Cardiac septum (tissue), 1 donor: ENCODE measurements around the gene NOG. TPM values are rescaled to one million over a fixed set of nuclear protein-coding genes. Genes with fewer than 3 reads are reported as not detected.

ENCODE experiments used
- DNase-seq: peaks from one replicate; pipeline ENCODE4 v3.0.0-alpha.2; 2020; ENCODE audit warnings: low spot score
- intact Hi-C: fragments of 100-400 bp; cut with DNase I; formaldehyde crosslinking; loops from one replicate; pipeline ENCODE4 v1.14.0; 2022
- long read RNA-seq: library from polyadenylated mRNA; unstranded; transcript quantifications from one replicate; pipeline ENCODE4 v2.0.0, GENCODE V29; 2021
- total RNA-seq: library from RNA; stranded (reverse); fragmentation: NEBNext Ultra II Directional; extraction: Animal tissue kit (Norgen Biotek cat#: 25700); gene quantifications from one replicate; pipeline ENCODE4 v1.2.1, GENCODE V29; 2021
- donor health status: DM: no; HTN: no; CAD: no.

The NOG gene
- not detected for total RNA-seq
- long read RNA-seq, result 0 reads

DNA sequence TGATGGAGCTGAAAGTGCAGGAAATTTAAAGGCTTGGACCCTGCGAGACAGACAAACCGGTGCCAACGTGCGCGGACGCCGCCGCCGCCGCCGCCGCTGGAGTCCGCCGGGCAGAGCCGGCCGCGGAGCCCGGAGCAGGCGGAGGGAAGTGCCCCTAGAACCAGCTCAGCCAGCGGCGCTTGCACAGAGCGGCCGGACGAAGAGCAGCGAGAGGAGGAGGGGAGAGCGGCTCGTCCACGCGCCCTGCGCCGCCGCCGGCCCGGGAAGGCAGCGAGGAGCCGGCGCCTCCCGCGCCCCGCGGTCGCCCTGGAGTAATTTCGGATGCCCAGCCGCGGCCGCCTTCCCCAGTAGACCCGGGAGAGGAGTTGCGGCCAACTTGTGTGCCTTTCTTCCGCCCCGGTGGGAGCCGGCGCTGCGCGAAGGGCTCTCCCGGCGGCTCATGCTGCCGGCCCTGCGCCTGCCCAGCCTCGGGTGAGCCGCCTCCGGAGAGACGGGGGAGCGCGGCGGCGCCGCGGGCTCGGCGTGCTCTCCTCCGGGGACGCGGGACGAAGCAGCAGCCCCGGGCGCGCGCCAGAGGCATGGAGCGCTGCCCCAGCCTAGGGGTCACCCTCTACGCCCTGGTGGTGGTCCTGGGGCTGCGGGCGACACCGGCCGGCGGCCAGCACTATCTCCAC lies at the start of gene NOG:
Gene NOG, plus strand, starts transcription at position 54 of the 674 bp plus-strand sequence. Its CDS starts 525 bp downstream, at position 579.
- intact Hi-C loops, result loop anchor here (10.0 kb wide), 1 partner anchor 749 kb away; no protein-coding TSS in a partner anchor
- no peak for DNase-seq

- intact Hi-C loops, result no loop called here
- DNase-seq, result no peak
Observed at GRCh38 chr17:56545106-56545505, 48.4 kb upstream of the NOG start.

DNA sequence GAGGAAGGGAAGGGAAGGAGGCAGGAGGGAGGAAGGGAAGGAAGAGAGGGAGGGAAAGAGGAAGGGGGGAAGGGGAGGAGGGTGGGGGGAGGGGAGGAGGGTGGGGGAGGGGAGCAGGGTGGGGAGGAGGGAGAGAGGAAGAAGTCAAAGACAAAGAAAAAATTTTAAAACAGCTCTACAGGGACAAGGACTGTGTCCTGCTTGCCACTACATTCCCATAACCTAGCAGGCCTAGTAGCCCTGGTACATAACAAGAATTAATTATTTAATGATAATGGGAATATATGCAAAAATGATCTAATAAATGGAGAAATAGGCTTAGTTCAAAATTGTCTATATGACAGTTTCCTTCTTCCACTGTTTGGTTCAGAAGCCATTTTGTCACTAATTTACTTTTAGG lies 47.6 kb upstream of the NOG start:
- DNase-seq, result no peak
- intact Hi-C loops, result no loop called here

DNA sequence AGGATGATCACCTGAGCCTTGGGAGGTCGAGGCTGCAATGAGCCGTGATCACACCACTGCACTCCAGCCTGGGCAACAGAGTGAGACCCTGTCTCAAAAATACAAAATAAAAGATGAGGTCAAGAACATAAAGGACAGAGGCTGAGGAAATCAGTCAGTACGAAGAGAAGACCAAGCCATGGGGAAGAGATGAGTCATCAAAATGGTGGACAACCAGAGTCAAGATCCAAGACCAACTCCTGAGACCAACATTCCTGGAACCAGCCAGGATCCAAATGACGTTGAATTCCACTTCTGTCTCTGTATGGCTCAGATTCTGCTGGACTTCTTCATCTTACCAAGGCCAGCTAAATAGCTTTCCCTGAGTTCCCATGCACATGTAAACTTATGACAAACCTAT lies 44.8 kb upstream of the NOG start:
- DNase-seq, result no peak
- intact Hi-C loops, result no loop called here

DNA sequence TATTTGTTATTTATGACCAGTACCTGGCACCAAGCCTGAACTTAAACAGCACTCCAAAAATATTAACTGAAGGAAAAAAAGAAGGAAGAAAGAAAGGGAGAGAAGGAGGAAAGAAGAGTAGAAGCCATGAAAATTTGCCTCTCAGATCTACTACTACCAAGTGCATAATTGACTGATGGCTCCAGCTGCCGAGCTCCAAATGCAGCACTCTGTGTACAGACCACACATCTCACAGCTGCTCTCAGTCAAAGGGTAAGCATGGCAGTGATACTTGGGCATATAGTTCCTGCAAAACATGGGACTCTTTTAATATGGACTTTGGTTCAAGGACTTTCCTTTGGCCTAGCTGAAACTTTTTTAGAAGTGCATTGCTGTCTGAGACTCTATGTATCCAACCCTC lies 44.0 kb upstream of the NOG start:
- intact Hi-C loops, result no loop called here

DNA sequence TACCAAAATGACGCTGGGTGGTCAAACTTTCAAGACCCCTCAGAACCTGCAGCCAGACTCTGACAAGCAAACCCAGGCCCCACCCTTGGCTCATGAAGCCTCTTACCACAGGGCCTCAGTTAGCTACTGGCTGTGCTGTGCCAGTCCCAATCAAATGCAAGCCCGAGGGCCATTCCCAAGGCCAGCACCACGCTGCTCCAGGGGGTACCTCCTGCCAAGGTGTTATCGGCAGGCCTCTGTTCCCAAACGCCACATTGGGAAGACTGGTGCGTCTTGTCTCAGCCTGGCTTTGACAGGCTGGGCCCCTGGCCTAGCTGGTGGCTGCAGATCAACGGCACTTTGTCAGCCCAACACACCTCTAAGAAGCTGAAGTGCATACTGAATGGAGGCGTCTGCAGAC lies 35.8 kb upstream of the NOG start:
- no peak for DNase-seq
- intact Hi-C loops, result no loop called here

More for the DNA sequence above, 44.0 kb upstream of the NOG start:
- DNase-seq, result no peak

DNA sequence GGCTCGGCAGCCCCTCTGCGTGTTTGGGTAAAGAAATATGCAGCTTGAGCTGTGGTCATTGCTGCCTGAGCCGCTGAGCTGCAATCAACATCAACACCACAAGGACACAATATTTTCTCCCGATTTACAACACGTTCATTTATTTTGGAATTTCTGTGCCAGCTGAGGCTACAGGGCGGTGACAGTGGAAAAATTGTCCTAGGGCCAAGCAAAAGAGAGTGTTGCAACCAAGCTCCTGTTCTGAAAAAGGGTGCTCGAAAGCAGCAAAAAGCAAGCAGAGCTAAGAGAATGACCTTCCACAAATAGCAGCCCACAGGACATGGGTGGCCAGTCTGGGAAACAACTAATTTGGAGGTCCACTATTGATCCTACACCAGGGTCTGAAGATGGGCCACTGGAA lies 35.4 kb upstream of the NOG start:
- no peak for DNase-seq
- intact Hi-C loops, result no loop called here

DNA sequence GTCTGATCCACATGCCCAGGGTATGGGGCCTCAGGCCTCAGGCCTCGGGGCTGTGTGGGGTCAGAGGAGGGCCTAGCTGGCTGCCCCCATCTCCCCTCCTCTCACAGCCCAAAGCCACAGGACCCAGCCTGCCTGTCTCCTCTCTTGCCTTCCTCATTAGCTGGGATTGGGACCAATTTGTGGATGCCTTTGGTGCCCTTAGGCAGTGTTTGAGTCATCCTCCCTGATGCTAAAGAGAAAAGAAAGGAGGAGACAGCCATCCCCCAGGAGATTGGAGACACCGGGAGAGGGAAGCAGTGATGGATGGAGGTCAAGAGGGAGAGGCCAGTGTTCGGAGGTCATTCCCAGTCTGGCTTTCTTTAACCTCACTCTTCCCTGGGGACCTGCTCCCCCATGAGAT lies 23.3 kb upstream of the NOG start:
- intact Hi-C loops, result no loop called here
- no peak for DNase-seq

DNA sequence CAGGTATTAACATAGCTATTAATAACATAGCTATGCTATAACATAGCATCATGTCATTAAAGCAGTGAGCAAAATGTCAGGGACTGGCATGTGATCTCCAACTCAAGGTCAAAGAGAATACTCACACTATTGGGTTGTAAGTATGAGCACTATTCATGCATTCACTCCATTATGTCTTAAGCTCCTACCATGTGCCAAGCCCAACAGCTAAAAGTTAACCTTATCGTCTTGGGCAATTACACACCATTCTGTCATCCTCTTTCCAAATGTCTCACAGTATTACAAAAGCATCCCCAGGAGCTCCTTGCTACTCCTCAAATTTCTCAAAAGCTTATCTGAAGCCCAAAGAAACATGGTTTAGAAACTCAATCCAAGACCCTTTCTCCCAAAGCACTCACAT lies 22.0 kb upstream of the NOG start:
- intact Hi-C loops, result no loop called here

DNA sequence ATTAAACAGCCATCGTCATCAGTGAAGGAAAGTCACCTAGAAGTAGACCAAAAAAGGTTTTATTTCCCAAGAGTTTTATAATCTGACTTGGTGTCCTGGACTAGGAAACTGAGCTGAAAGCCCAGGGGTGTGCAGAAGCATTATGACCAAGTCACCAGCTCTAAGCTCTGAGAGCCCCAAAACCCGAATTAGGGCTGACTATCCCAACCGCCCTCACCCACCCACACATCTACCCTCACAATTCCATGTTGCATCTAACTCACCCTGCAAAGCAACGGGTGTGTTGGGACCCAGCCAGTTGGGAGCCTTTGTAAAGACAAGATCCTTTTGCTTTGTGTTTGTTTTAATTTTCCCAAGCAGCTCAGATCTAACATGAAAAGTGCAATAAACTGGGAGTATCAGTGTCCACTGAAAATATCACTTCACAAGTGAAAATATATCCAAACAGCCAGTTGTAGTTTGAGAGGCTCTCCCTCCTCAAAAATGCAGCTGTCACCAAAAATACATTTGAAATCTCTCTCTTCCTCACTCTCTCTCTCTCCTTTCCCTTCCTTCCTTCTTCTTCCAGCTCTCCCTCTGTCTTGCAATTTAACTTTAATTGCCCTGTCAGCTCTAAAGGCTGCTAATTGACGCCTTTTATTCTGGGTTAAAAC lies 16.2 kb upstream of the NOG start:
- intact Hi-C loops, result no loop called here
- DNase-seq, result no peak

More for the DNA sequence above, 22.0 kb upstream of the NOG start:
- no peak for DNase-seq

DNA sequence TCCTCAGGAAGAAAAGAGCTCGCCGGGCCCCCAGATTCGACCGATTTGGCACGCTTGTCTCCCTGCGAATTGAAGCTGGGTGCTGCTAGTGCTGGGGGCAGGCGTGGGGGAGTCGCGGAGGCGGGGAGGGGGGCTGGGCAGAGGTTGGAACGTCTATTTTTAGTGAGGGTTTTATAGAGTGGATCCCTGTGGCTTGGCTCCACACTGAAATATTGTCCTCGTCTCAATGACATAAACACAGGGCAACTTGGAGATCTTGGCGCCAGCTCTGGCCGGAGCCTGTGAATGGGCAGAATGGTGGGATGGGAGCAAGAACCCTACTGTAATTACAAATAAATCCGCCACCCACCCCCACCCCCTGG lies 15.7 kb upstream of the NOG start:
- no peak for DNase-seq
- intact Hi-C loops, result no loop called here

DNA sequence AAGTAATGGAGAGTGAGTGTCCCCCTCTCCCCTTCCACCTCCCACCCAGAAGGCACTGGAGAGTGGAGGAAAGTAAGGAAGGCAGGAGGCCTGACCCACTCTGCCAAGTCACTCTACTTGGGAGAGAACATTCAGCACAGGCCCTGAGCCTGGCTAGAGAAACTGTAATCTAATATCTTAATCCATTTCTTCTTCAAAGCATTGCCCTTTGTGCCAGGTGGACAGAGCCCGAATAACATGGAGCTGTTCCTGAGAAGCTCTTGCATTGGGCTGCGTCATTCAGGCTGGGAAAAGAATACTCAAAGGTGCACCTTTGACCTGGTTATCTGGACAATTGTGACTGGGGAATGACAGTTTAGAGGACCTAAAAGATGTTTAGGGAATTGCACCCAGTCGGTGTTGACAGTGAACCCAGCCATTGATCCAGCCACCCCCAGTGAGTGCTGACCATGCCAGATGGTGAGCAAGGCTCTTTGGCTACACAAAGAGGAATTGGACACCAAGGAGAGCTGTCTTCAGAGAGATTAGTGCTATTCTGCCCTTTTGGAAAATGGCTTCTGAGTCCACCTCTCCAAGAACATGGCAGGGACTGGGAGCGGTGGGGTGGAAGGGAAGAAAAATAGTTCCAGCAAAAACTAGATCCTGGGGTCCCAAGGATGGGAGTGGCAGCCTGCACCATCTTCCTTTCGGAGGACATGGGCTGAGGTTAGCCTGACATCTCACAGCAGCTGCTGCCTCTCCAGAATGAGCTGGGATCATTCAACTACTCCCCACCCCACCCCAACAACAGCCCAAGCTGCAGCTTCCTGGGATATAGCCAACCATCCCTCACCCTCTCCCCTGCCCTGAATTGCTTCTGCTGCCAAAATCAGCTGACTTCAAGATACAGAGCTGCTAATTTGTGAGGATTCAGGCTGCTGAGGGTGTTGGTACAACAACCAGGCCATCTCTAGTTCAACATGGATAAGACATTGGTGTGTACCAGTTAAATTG lies 11.6 kb upstream of the NOG start:
- intact Hi-C loops, result no loop called here
- no peak for DNase-seq

- DNase-seq, result no peak
- intact Hi-C loops, result no loop called here
Observed at GRCh38 chr17:56583772-56584171, 9.7 kb upstream of the NOG start.

DNA sequence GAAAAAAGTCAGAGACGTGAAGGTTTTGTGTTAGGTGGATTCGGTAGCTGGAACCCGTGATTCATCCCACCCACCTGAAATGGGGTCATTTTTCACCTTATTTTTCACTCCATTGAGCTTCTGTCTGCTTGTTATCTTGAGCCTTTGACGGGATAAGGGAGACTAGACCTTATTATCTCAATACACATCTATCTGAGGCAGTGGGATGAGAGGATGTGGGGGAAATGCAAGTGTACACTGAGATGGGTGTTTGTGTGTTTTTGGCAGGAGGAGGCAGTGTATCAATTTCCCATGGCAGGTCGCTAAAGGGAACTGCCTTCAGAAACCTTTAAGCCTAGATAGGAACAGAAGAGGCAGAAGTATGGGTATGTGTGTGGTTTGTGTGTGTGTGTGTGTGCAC lies 6.2 kb upstream of the NOG start:
- DNase-seq, result no peak
- intact Hi-C loops, result no loop called here

GRCh38 chr17:56592487-56593085 lies 913 bp upstream of the NOG start:
- intact Hi-C loops, result loop anchor here (1.0 to 10.0 kb wide), 2 partner anchors 124 to 748 kb away; no protein-coding TSS in a partner anchor
- DNase-seq, result no peak

DNA sequence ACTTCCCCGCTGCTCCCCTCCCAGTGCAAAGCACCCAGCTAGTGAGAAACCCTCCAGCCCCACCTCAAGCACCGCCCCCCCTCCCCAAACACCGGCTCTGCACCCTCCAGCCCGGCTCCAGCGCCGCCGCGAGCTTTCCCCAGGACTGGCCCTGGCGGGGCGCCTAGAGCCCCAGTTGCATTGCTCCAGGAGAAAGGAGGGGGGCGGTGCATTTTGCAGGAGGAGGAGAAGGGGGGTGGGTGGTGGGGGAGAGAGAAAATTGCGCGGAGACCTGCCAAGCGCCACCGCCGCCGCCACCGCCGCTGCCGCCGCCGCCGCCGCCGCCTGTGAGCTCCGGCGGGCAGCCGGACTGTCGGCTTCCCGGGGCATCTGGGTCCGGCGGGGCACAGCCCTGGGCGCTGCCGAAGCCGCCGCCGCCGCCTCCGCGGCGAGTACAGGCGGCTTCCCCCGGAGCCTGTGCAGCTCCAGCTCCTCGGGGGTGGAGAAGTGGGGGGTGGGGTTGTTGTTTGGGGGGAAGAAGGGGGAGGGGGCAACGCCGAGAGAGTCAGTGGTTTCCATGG lies 333 bp upstream of the NOG start:
- intact Hi-C loops, result loop anchor here (10.0 kb wide), 1 partner anchor 748 kb away; no protein-coding TSS in a partner anchor
- no peak for DNase-seq

DNA sequence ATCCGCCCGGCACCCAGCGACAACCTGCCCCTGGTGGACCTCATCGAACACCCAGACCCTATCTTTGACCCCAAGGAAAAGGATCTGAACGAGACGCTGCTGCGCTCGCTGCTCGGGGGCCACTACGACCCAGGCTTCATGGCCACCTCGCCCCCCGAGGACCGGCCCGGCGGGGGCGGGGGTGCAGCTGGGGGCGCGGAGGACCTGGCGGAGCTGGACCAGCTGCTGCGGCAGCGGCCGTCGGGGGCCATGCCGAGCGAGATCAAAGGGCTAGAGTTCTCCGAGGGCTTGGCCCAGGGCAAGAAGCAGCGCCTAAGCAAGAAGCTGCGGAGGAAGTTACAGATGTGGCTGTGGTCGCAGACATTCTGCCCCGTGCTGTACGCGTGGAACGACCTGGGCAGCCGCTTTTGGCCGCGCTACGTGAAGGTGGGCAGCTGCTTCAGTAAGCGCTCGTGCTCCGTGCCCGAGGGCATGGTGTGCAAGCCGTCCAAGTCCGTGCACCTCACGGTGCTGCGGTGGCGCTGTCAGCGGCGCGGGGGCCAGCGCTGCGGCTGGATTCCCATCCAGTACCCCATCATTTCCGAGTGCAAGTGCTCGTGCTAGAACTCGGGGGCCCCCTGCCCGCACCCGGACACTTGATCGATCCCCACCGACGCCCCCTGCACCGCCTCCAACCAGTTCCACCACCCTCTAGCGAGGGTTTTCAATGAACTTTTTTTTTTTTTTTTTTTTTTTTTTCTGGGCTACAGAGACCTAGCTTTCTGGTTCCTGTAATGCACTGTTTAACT lies 1.0 kb downstream of the NOG start:
- intact Hi-C loops, result loop anchor here (10.0 kb wide), 1 partner anchor 750 kb away; no protein-coding TSS in a partner anchor
- no peak for DNase-seq

GRCh38 chr17:56595108-56595418 lies 1.6 kb downstream of the NOG start:
- intact Hi-C loops, result loop anchor here (10.0 kb wide), 1 partner anchor 750 kb away; no protein-coding TSS in a partner anchor
- no peak for DNase-seq
